Subcutaneous preadipocyte (primary cell): ENCODE data around the gene NPC1L1. TPM values are rescaled to one million over a fixed set of nuclear protein-coding genes. Genes with fewer than 3 reads are reported as not detected.

Experiments
- small RNA-seq: library from RNA; depleted of rRNA; stranded (forward); fragments of <200 nt; gene quantifications from one replicate; pipeline ENCODE3, GENCODE V24; 2012
- total RNA-seq: library from RNA; depleted of rRNA; stranded (reverse); fragments of >200 nt; gene quantifications from 2 replicates; pipeline ENCODE4 v1.2.3, GENCODE V29; 2012

Gene NPC1L1, protein sequence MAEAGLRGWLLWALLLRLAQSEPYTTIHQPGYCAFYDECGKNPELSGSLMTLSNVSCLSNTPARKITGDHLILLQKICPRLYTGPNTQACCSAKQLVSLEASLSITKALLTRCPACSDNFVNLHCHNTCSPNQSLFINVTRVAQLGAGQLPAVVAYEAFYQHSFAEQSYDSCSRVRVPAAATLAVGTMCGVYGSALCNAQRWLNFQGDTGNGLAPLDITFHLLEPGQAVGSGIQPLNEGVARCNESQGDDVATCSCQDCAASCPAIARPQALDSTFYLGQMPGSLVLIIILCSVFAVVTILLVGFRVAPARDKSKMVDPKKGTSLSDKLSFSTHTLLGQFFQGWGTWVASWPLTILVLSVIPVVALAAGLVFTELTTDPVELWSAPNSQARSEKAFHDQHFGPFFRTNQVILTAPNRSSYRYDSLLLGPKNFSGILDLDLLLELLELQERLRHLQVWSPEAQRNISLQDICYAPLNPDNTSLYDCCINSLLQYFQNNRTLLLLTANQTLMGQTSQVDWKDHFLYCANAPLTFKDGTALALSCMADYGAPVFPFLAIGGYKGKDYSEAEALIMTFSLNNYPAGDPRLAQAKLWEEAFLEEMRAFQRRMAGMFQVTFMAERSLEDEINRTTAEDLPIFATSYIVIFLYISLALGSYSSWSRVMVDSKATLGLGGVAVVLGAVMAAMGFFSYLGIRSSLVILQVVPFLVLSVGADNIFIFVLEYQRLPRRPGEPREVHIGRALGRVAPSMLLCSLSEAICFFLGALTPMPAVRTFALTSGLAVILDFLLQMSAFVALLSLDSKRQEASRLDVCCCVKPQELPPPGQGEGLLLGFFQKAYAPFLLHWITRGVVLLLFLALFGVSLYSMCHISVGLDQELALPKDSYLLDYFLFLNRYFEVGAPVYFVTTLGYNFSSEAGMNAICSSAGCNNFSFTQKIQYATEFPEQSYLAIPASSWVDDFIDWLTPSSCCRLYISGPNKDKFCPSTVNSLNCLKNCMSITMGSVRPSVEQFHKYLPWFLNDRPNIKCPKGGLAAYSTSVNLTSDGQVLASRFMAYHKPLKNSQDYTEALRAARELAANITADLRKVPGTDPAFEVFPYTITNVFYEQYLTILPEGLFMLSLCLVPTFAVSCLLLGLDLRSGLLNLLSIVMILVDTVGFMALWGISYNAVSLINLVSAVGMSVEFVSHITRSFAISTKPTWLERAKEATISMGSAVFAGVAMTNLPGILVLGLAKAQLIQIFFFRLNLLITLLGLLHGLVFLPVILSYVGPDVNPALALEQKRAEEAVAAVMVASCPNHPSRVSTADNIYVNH (N-terminal part only)
- total RNA-seq = under 0.01 TPM in 1 of 2 replicates, not detected in the other

DNA sequence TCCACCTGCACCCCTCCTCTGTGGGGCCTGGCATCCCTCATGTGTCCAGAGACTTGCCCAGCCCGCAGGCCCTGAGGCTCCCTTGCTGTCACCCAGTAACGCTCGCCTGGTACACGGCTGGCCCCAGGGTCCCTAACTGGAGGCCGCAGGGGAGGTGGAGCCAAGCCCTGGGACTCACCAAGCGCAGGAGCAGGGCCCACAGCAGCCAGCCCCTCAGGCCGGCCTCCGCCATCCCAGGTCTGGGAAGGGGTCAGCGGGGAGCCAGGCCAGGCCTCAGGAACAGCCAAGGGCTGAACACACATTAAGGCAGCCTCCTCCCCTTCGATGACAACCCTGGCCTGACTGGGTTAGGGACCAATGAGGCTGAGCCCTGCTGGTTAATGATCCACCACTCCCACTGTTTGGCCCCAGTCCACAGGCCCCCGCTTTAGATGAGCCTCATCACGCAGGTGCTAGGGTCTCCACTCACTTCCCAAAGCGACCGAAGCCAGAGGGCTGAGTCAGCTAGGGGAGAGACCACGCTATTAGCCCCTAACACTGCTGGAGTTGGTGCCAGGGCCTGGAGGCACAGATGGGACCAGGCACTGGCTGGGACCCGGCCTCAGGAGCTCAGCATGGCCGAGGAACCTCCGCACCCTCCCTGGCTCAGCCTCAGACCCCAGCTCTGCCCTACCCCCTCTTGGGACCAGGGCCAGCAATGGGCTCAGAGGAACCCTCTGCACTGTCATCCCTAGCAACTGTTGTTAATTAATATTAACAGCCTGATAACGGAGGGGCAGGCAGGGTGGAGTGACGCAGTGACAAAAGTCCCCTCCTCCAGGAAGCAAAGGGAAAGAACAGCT, at the start of gene NPC1L1:
Gene NPC1L1, minus strand, starts transcription at position 303 of the 842 bp plus-strand sequence. Its CDS starts 71 bp downstream, at position 232.

DNA sequence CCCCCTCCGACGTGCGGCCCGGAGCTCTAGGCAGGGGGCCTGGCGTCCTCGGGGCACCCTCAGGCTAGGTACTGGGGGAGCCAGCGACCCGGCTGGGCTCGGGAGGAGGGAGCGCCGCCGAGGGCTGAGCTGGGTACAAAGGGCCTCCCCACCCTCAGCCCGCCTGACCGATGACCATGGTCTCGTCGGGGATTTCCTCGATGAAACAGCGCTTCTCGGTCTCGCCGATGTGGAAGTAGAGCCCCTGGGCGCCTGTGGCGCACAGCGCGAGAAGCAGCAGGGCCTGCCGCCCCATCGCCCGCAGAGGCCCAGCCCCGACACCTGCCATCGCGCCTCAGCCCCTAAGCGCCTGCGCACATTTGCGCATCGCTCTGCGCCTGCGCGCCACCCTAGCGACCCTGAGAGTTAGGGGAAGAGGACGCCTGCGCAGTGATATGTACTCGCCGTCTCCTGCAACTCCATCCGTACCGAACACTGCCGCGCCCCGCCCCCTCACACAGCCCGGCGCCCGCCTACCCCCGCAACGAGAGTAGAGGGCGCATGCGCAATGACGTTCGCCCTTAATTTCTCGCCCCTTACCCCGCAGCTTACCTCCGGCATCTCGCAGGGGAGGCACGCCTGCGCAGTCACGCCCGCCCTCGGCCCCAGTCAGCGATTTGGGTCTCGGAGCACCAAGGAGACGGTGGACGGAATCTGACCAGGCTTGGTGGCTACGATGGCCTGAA, 40.9 kb upstream of the NPC1L1 start, which contains the start of gene TMED4:
Gene TMED4, minus strand, starts transcription at position 353 of the 725 bp plus-strand sequence. Its CDS starts 25 bp downstream, at position 328.

DNA sequence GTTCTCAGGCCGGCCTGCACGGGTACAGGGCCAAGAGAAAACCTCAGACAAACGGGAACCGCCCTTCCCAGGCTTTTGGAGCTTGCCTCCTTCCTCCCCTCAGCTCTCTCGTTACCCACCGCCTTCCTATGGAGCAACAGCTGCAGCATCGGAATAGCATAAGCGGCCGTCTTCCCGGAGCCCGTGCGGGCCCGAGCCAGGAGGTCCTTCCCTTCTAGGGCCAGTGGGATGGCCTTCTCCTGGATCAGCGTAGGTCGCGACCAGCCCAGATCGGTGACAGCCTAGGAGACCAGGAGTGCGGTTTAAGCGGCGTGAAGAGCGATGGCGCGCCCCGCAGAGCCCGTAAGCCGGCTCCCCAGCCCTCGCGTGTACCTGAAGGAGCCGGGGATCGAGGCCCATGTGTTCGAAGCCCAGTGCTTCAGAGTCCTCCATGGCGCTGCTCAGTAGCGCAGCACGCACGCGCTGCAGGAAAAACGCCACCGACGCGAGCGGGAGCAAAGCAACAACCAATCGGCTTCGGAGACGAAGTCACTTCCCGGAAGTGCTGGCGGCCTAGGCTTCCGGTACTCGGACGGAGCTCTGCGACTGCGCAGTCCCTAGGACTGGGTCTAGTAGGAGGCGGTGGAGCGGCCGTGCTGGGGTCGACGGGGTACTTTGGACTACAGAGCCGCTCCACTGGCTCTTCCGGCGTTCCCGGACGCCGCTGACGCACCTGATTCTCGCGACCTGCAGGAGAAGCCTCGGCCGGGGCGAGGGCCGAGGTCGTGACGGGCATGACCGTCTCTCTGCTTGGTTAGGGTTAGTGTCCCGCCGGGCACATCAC, 32.5 kb upstream of the NPC1L1 start, which contains the start of gene DDX56:
Gene DDX56, minus strand, starts transcription at position 445 of the 823 bp plus-strand sequence. Its CDS starts 13 bp downstream, at position 432.

DNA sequence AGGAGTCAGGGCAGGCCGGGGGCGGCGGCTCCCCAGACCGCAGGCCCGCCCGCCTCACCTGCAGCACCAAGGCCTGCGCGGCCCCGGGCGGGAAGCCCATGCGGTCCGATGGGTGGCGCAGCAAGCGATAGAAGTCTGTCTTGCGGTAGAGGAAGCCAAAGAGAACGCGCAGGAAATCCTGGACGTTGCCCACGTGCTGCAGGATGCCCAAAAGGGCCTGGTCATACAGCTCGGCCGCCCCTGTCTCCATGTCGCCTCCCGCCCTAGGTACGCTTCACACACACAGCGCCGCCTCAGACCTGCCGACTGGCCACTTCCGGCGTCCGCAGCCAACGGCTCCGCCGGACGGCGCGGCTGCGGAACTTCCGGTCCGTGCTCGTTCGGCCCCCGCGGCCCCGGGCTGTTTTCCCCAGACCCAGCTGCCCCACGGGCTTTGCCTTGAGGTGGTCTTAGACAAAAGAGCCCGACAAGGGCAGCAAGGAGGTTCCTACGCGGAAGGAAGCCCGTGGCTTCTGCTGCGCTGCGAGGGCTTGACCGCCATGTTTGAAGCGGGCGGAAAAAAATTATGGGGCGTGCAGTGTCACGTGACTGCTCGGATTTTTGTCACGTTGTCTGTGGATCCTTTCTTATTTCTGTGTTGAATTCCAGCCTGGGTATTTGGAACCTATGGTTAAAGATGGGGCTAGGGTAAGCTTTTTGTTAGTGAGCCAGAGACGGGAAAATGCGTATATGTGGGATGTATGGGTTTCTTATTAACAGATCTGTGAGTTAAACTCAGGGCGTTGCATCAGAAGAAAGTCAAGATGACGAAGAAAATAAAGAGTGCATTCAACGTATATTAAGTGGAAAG, 50.6 kb downstream of the NPC1L1 start, which contains the start of gene NUDCD3:
Gene NUDCD3, minus strand, starts transcription at position 308 of the 850 bp plus-strand sequence. Its CDS starts 58 bp downstream, at position 250.

Small RNA genes lying within 50 kb of the gene (small RNA-seq; reads per million reads assigned to genes)
- not detected for gene RNU6-1097P

Other genes with a start within 250 kb of the NPC1L1 start
- gene CAMK2B, start 215.7 kb downstream of the NPC1L1 start, total RNA-seq = 0.73 and 0.98 TPM in 2 replicates
- 59.0 and 59.2 TPM in 2 replicates for gene NUDCD3, start 50.7 kb downstream of the NPC1L1 start, total RNA-seq
- 60.3 and 75.3 TPM in 2 replicates for gene DDX56, start 32.6 kb upstream of the NPC1L1 start, total RNA-seq
- 65.1 and 75.7 TPM in 2 replicates for gene TMED4, start 40.9 kb upstream of the NPC1L1 start, total RNA-seq
- gene OGDH, start 65.3 kb upstream of the NPC1L1 start, total RNA-seq = 73.1 and 109 TPM in 2 replicates
- 11.4 and 21.5 TPM in 2 replicates for gene ZMIZ2, start 207.5 kb upstream of the NPC1L1 start, total RNA-seq